Measurements from ENCODE around the gene SUN1.

DNA sequence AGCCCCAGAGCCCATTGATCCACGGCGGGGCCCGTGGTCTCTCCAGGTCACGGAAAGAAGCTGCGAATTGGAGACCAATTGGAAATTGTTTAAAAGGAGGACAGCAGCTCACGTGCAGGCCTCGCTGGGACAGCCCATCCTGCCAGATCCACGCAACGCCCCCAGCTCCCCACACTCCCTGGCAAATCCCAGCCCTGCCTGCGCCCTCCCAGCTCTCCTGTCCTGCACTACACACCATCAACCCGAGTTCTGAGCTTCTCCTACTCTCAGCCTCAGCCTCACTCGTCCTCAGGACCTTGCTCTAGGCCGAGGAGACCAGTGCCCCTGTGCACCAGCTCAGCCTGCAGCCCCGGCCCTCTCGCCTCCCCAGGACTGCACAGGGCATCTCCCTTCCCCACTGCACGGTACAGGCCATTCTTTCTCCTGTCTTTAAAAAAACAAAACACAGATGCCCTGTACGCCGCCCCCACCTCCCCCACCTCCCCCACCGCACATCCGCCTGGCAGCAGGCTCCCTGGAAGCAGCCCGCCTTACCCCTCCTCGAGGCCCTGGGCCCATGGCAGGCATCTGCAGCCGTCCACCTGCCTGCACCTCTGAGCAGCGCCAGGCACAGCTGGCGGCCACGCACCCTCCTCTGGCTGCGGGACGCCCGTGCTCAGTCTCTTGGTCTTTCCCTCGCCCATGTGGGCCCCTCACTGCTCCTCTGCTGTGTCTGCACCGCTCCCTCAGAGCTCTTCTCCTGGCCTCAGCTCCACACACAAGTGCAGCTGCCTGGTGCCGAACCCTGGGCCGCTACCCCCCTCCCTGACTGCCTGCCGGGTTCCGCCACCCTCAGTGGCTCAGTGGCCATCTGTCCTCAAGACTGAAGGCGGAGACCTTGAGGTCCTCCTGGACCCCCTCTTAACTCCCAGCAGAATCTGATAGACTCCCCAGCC, 48.5 kb upstream of the SUN1 start:
- TF ChIP-seq, protein P1, sequence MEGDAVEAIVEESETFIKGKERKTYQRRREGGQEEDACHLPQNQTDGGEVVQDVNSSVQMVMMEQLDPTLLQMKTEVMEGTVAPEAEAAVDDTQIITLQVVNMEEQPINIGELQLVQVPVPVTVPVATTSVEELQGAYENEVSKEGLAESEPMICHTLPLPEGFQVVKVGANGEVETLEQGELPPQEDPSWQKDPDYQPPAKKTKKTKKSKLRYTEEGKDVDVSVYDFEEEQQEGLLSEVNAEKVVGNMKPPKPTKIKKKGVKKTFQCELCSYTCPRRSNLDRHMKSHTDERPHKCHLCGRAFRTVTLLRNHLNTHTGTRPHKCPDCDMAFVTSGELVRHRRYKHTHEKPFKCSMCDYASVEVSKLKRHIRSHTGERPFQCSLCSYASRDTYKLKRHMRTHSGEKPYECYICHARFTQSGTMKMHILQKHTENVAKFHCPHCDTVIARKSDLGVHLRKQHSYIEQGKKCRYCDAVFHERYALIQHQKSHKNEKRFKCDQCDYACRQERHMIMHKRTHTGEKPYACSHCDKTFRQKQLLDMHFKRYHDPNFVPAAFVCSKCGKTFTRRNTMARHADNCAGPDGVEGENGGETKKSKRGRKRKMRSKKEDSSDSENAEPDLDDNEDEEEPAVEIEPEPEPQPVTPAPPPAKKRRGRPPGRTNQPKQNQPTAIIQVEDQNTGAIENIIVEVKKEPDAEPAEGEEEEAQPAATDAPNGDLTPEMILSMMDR (IDR thresholded peaks at IDR 0.05): no peak
- no peak for TF ChIP-seq POLR2A (IDR thresholded peaks at IDR 0.05)
